Neuronal stem cell (in vitro differentiated cells): ENCODE data around the gene GLG1.
"Not testable (repeated sequence)": the region's sequence is repeated elsewhere in the genome, so short reads cannot be mapped to it uniquely, and the experiment has no call there.

Experiments used
- DNase-seq: peaks from one replicate; pipeline ENCODE4 v3.0.0-alpha.2; 2013; ENCODE audit warnings: low spot score
- H2AFZ ChIP-seq: one replicate; pipeline ENCODE4 v1.6.1; 2013; ENCODE audit warnings: mild to moderate bottlenecking, low read length, inconsistent platforms
- H2AK5ac ChIP-seq: 2 replicates; pipeline ENCODE4 v1.6.1; 2013; ENCODE audit warnings: low read depth, mild to moderate bottlenecking, inconsistent platforms, low read length, moderate library complexity, mixed read lengths
- H2BK120ac ChIP-seq: 2 replicates; pipeline ENCODE4 v1.6.1; 2013; ENCODE audit warnings: low read depth, mild to moderate bottlenecking, inconsistent platforms, low read length, moderate library complexity, mixed read lengths
- H2BK12ac ChIP-seq: one replicate; pipeline ENCODE4 v1.6.1; 2013; ENCODE audit warnings: low read length, inconsistent platforms
- H2BK15ac ChIP-seq: 2 replicates; pipeline ENCODE4 v1.6.1; 2013; ENCODE audit warnings: mild to moderate bottlenecking, low read length, inconsistent platforms, mixed read lengths
- H2BK5ac ChIP-seq: one replicate; pipeline ENCODE4 v1.6.1; 2013; ENCODE audit warnings: inconsistent platforms, mild to moderate bottlenecking, low read length, moderate library complexity
- H3K14ac ChIP-seq: one replicate; pipeline ENCODE4 v1.6.1; 2013; ENCODE audit warnings: low read length, inconsistent platforms
- H3K18ac ChIP-seq: 2 replicates; pipeline ENCODE4 v1.6.1; 2013; ENCODE audit warnings: low read length, inconsistent platforms
- H3K23ac ChIP-seq: 2 replicates; pipeline ENCODE4 v1.6.1; 2013; ENCODE audit warnings: low read depth, mild to moderate bottlenecking, mixed read lengths, low read length, inconsistent platforms; ENCODE audit not compliant: poor library complexity
- H3K27ac ChIP-seq: replicated peaks from 3 replicates; pipeline ENCODE4 v1.5.1; 2013; ENCODE audit warnings: low read length, inconsistent platforms
- H3K27me3 ChIP-seq, 3 experiments: 2 replicates each; pipeline ENCODE4 v1.6.1; 2013; ENCODE audit warnings: low read length in 3 of 3, mild to moderate bottlenecking in 2 of 3, inconsistent platforms in 1 of 3, low read depth in 1 of 3, mixed read lengths in 1 of 3, moderate library complexity in 1 of 3; ENCODE audit not compliant: control insufficient read depth in 3 of 3, insufficient read depth in 3 of 3
- H3K36me3 ChIP-seq, 2 donors: replicated peaks in 1 of 2; 2 replicates each; pipeline ENCODE4 v1.6.1; 2013; ENCODE audit warnings: low read length in 2 of 2; ENCODE audit not compliant: control insufficient read depth in 2 of 2, insufficient read depth in 2 of 2
- H3K4ac ChIP-seq: 2 replicates; pipeline ENCODE4 v1.6.1; 2013; ENCODE audit warnings: inconsistent platforms, mild to moderate bottlenecking, low read length, moderate library complexity
- H3K4me1 ChIP-seq, 2 donors: 1 replicate in 1 of 2; 2 replicates in 1 of 2; pipeline ENCODE4 v1.6.1; 2013; ENCODE audit warnings: low read length in 2 of 2, low read depth in 1 of 2; ENCODE audit not compliant: control insufficient read depth in 2 of 2, insufficient read depth in 1 of 2
- H3K4me2 ChIP-seq: one replicate; pipeline ENCODE4 v1.6.1; 2013; ENCODE audit warnings: mild to moderate bottlenecking, low read length, inconsistent platforms; ENCODE audit not compliant: insufficient read depth, poor library complexity, severe bottlenecking
- H3K4me3 ChIP-seq, 2 donors: 2 replicates each; pipeline ENCODE4 v1.5.1; 2013; ENCODE audit warnings: low read length in 2 of 2, mild to moderate bottlenecking in 2 of 2, inconsistent platforms in 1 of 2, moderate library complexity in 1 of 2
- H3K79me1 ChIP-seq: one replicate; pipeline ENCODE4 v1.6.1; 2013; ENCODE audit warnings: low read depth, mild to moderate bottlenecking, inconsistent platforms, low read length, moderate library complexity
- H3K9ac ChIP-seq: one replicate; pipeline ENCODE4 v1.6.1; 2013; ENCODE audit warnings: mild to moderate bottlenecking, low read depth, low read length, inconsistent platforms; ENCODE audit not compliant: poor library complexity
- H3K9me3 ChIP-seq, 2 donors: replicated peaks in 1 of 2; 2 replicates each; pipeline versions ENCODE3 to v1.6.1; 2013; ENCODE audit warnings: low read length in 2 of 2, mild to moderate bottlenecking in 2 of 2, inconsistent platforms in 1 of 2, low read depth in 1 of 2, mixed read lengths in 1 of 2, moderate library complexity in 1 of 2; ENCODE audit not compliant: control insufficient read depth in 2 of 2, insufficient read depth in 1 of 2
- H4K8ac ChIP-seq: one replicate; pipeline ENCODE4 v1.6.1; 2013; ENCODE audit warnings: low read depth, mild to moderate bottlenecking, inconsistent platforms, low read length, moderate library complexity
- H4K91ac ChIP-seq: one replicate; pipeline ENCODE4 v1.6.1; 2013; ENCODE audit warnings: low read length, low read depth, mild to moderate bottlenecking, inconsistent platforms; ENCODE audit not compliant: poor library complexity
- WGBS, 2 donors: extraction: QIAGEN DNeasy Blood & Tissue Kit; methylation state at CpG; one replicate each; pipeline ENCODE4 v1.1.7; 2013; ENCODE audit warnings: missing lambda C conversion rate in 2 of 2, mixed read lengths in 1 of 2; ENCODE audit not compliant: insufficient read length in 2 of 2, insufficient replicate concordance in 1 of 2; ENCODE audit errors: extremely low coverage in 2 of 2; 5-methylcytosine and 5-hydroxymethylcytosine counted together

GLG1 gene

GRCh38 chr16:74546112-74546511 lies 60.8 kb downstream of the GLG1 start:
- H4K8ac ChIP-seq, H2AK5ac ChIP-seq, H3K27me3 ChIP-seq, H3K18ac ChIP-seq, H3K9me3 ChIP-seq, H2BK120ac ChIP-seq, H3K14ac ChIP-seq, H2AFZ ChIP-seq, H3K4ac ChIP-seq, H2BK5ac ChIP-seq, H2BK12ac ChIP-seq, H4K91ac ChIP-seq, H3K23ac ChIP-seq, H3K79me1 ChIP-seq, DNase-seq, H3K9ac ChIP-seq, H3K36me3 ChIP-seq, H3K4me3 ChIP-seq, H3K4me1 ChIP-seq, H3K27ac ChIP-seq, H3K4me2 ChIP-seq, H2BK15ac ChIP-seq: not testable (repeated sequence)
- WGBS, 2 donors: no CpG with 5 or more reads among the region's 4 CpGs

- not testable (repeated sequence) for H3K27ac ChIP-seq, H3K23ac ChIP-seq, H3K79me1 ChIP-seq, H2BK12ac ChIP-seq, H3K9ac ChIP-seq, H3K4ac ChIP-seq, H3K4me2 ChIP-seq, H3K4me1 ChIP-seq, H4K91ac ChIP-seq, H2AK5ac ChIP-seq, H3K4me3 ChIP-seq, H3K9me3 ChIP-seq, H3K36me3 ChIP-seq, H2BK120ac ChIP-seq, H3K14ac ChIP-seq, H2BK5ac ChIP-seq, H2BK15ac ChIP-seq, H2AFZ ChIP-seq, H3K18ac ChIP-seq, H3K27me3 ChIP-seq, DNase-seq, H4K8ac ChIP-seq
- whole genome bisulfite sequencing, 2 donors: no CpG with 5 or more reads among the region's 3 CpGs
Observed at GRCh38 chr16:74542911-74543578, 63.9 kb downstream of the GLG1 start.

- not testable (repeated sequence) for H2AFZ ChIP-seq, H3K18ac ChIP-seq, H3K23ac ChIP-seq, H4K8ac ChIP-seq, H2BK5ac ChIP-seq, H2BK120ac ChIP-seq, H3K4me1 ChIP-seq, H3K79me1 ChIP-seq, H2BK15ac ChIP-seq, H3K4ac ChIP-seq, H2AK5ac ChIP-seq, H3K9ac ChIP-seq, H4K91ac ChIP-seq, H3K36me3 ChIP-seq, H3K4me2 ChIP-seq, DNase-seq, H2BK12ac ChIP-seq, H3K27ac ChIP-seq, H3K9me3 ChIP-seq, H3K27me3 ChIP-seq, H3K4me3 ChIP-seq, H3K14ac ChIP-seq
- no CpG with 5 or more reads among the region's 6 CpGs for WGBS, 2 donors
Observed at GRCh38 chr16:74540663-74541062, 66.3 kb downstream of the GLG1 start.

GRCh38 chr16:74538801-74539200 lies 68.1 kb downstream of the GLG1 start:
- not testable (repeated sequence) for H3K14ac ChIP-seq, H3K27me3 ChIP-seq, H3K18ac ChIP-seq, H2BK15ac ChIP-seq, H4K91ac ChIP-seq, H2AK5ac ChIP-seq, H3K9me3 ChIP-seq, H3K4me3 ChIP-seq, H3K27ac ChIP-seq, H2AFZ ChIP-seq, H3K79me1 ChIP-seq, H2BK12ac ChIP-seq, H3K4ac ChIP-seq, H3K9ac ChIP-seq, DNase-seq, H2BK120ac ChIP-seq, H3K4me2 ChIP-seq, H4K8ac ChIP-seq, H3K23ac ChIP-seq, H3K4me1 ChIP-seq, H3K36me3 ChIP-seq, H2BK5ac ChIP-seq
- no CpG with 5 or more reads among the region's 3 CpGs for whole genome bisulfite sequencing, 2 donors
